ENCODE measurements around the gene PGPEP1. TPM values are rescaled to one million over a fixed set of nuclear protein-coding genes. Genes with fewer than 3 reads are reported as not detected.

Gene PGPEP1
- total and polyA plus RNA-seq, 10 of the 15 experiments (the other 5 are each of a cell fraction or from before 2014, with no cell fraction given): 13.8 to 39.4 (median 17.0) TPM

GRCh38 chr19:18415178-18415867 lies 74.9 kb downstream of the PGPEP1 start:
- FAIRE-seq (peak; percentile 71), ATAC-seq (no peak), DNase-seq (ENCODE audit: low read depth, low spot score) (no peak)
- peak overlapping the region; percentile 59 for H2AFZ ChIP-seq (ENCODE audit: control insufficient read depth, low read depth, low read length)
- peak overlapping the region; percentile 56 for H3K4me2 ChIP-seq (ENCODE audit: control insufficient read depth, insufficient read depth)
- H3K36me3 ChIP-seq (ENCODE audit: control insufficient read depth in 2 of 2, insufficient read depth in 2 of 2, low read length in 1 of 2): no peaks in the 10 kb centered on the region
- H3K27me3 ChIP-seq (replicated peaks in 1 of 2; ENCODE audit: control insufficient read depth in 2 of 2, insufficient read depth in 2 of 2, low read length in 1 of 2): no peaks in the 10 kb centered on the region
- 25% methylated on average over 24 of the region's 25 CpGs for WGBS (ENCODE audit: insufficient coverage, insufficient replicate concordance, low lambda C conversion rate, missing lambda C conversion rate)
- peaks cover 47% of the 10 kb centered on the region for H3K4me1 ChIP-seq (ENCODE audit: control insufficient read depth, insufficient read depth, low read length)
- peaks cover 12% of the 10 kb centered on the region for H3K79me2 ChIP-seq (ENCODE audit: control insufficient read depth, insufficient read depth, low read length)
- in situ Hi-C loops (cut with MboI): no loop called here
- ChIA-PET CTCF (interaction anchor here (1.0 to 8.8 kb wide), 15 partner anchors 14 to 255 kb away, joined by 3 to 88 read pairs (median 6); partner anchors contain the start of genes GDF15 and JUND), SMC1A (ENCODE audit: uncharacterized antibody, unreplicated experiment) (interaction anchor here (0.8 to 6.6 kb wide), 13 partner anchors 13 to 136 kb away, joined by 3 to 60 read pairs (median 4); partner anchors contain the start of gene LSM4), POLR2A (interaction anchor here (0.6 to 2.0 kb wide), 5 partner anchors 33 to 324 kb away, joined by 3 to 26 read pairs (median 3); partner anchors contain the start of gene JUND), RAD21 (ENCODE audit: unreplicated experiment) (interaction anchor here (1.0 to 6.5 kb wide), 12 partner anchors 13 to 302 kb away, joined by 3 to 63 read pairs (median 4); partner anchors contain the start of gene GDF15)
- peak overlapping the region; percentile 53 for H3K27ac ChIP-seq (ENCODE audit: control insufficient read depth, insufficient read depth)
- H3K4me3 ChIP-seq: peak overlapping the region; percentile 59; the same call in 1 of the 2 replicates
- H3K9me3 ChIP-seq (replicated peaks; ENCODE audit: control insufficient read depth, insufficient read depth, low read length): no peaks in the 10 kb centered on the region
- no TSS peak for BruUV-seq (replicated peaks)
- H4K20me1 ChIP-seq (ENCODE audit: control insufficient read depth, insufficient read depth): no peaks in the 10 kb centered on the region
- intact Hi-C loops (cut with micrococcal nuclease; ENCODE audit: unreplicated experiment): loop anchor here (10.0 kb wide), 1 partner anchor 211 kb away; the partner anchor contains the start of gene RAB3A
- peak overlapping the region; percentile 51 for H3K9ac ChIP-seq (ENCODE audit: control insufficient read depth, insufficient read depth, low read length)
- TF ChIP-seq HDAC2 (IDR thresholded peaks at IDR 0.05) (no peak), MYB (IDR thresholded peaks at IDR 0.05; ENCODE audit: borderline replicate concordance, low read depth, low read length) (no peak), TCF7 (IDR thresholded peaks at IDR 0.05; ENCODE audit: borderline replicate concordance) (no peak), ASH2L (IDR thresholded peaks at IDR 0.05; ENCODE audit: borderline replicate concordance, low read depth) (no peak), RBBP5 (conservative IDR thresholded peaks at IDR 0.05) (no peak), NR2C2 (IDR thresholded peaks at IDR 0.05; ENCODE audit: borderline replicate concordance, control insufficient read depth, insufficient read length, low read depth) (no peak), MEF2A (IDR thresholded peaks at IDR 0.05; ENCODE audit: insufficient read depth, low read depth, low read length) (no peak), DPF2 (IDR thresholded peaks at IDR 0.05) (peak; percentile 58; the same call in 1 of the 2 replicates), ZNF687 (IDR thresholded peaks at IDR 0.05) (peak; percentile 48)
- TF ChIP-seq, protein P1, sequence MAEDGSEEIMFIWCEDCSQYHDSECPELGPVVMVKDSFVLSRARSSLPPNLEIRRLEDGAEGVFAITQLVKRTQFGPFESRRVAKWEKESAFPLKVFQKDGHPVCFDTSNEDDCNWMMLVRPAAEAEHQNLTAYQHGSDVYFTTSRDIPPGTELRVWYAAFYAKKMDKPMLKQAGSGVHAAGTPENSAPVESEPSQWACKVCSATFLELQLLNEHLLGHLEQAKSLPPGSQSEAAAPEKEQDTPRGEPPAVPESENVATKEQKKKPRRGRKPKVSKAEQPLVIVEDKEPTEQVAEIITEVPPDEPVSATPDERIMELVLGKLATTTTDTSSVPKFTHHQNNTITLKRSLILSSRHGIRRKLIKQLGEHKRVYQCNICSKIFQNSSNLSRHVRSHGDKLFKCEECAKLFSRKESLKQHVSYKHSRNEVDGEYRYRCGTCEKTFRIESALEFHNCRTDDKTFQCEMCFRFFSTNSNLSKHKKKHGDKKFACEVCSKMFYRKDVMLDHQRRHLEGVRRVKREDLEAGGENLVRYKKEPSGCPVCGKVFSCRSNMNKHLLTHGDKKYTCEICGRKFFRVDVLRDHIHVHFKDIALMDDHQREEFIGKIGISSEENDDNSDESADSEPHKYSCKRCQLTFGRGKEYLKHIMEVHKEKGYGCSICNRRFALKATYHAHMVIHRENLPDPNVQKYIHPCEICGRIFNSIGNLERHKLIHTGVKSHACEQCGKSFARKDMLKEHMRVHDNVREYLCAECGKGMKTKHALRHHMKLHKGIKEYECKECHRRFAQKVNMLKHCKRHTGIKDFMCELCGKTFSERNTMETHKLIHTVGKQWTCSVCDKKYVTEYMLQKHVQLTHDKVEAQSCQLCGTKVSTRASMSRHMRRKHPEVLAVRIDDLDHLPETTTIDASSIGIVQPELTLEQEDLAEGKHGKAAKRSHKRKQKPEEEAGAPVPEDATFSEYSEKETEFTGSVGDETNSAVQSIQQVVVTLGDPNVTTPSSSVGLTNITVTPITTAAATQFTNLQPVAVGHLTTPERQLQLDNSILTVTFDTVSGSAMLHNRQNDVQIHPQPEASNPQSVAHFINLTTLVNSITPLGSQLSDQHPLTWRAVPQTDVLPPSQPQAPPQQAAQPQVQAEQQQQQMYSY (CRISPR knock-in tag; IDR thresholded peaks at IDR 0.05): no peak
- TF ChIP-seq, protein P2, sequence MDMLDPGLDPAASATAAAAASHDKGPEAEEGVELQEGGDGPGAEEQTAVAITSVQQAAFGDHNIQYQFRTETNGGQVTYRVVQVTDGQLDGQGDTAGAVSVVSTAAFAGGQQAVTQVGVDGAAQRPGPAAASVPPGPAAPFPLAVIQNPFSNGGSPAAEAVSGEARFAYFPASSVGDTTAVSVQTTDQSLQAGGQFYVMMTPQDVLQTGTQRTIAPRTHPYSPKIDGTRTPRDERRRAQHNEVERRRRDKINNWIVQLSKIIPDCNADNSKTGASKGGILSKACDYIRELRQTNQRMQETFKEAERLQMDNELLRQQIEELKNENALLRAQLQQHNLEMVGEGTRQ (IDR thresholded peaks at IDR 0.05; ENCODE audit: borderline replicate concordance, low read depth, low read length): no peak
